ENCODE results near the gene SH3RF2.

DNA sequence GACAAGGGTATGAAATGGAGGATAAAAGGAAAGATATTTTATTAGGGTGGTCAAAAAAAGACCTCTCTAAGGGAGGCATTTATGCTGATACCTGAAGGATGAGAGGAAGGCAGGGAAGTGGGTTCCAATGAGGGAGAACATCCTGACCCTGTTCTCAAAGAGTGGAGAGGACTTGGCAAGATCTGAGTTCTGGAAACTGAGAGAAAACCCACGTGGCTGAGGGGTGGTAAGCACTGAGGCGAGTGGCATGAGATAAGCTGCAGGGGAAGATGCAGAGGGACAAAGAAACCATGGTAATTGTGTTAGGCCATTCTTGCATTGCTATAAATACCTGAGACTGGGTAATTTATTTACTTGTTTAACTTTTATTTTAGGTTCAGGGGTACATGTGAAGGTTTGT lies 16.8 kb downstream of the SH3RF2 start:
- TF ChIP-seq, protein P1, sequence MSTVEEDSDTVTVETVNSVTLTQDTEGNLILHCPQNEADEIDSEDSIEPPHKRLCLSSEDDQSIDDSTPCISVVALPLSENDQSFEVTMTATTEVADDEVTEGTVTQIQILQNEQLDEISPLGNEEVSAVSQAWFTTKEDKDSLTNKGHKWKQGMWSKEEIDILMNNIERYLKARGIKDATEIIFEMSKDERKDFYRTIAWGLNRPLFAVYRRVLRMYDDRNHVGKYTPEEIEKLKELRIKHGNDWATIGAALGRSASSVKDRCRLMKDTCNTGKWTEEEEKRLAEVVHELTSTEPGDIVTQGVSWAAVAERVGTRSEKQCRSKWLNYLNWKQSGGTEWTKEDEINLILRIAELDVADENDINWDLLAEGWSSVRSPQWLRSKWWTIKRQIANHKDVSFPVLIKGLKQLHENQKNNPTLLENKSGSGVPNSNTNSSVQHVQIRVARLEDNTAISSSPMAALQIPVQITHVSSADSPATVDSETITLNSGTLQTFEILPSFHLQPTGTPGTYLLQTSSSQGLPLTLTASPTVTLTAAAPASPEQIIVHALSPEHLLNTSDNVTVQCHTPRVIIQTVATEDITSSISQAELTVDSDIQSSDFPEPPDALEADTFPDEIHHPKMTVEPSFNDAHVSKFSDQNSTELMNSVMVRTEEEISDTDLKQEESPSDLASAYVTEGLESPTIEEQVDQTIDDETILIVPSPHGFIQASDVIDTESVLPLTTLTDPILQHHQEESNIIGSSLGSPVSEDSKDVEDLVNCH (CRISPR knock-in tag; IDR thresholded peaks at IDR 0.05): no peak
- TF ChIP-seq AGO2 (optimal IDR thresholded peaks at IDR 0.05; ENCODE audit: low read depth, low read length): no peak
- TF ChIP-seq, protein P2, sequence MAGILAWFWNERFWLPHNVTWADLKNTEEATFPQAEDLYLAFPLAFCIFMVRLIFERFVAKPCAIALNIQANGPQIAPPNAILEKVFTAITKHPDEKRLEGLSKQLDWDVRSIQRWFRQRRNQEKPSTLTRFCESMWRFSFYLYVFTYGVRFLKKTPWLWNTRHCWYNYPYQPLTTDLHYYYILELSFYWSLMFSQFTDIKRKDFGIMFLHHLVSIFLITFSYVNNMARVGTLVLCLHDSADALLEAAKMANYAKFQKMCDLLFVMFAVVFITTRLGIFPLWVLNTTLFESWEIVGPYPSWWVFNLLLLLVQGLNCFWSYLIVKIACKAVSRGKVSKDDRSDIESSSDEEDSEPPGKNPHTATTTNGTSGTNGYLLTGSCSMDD (CRISPR knock-in tag; IDR thresholded peaks at IDR 0.05): no peak
- TF ChIP-seq BRCA1 (CRISPR knock-in tag; IDR thresholded peaks at IDR 0.05): no peak
- TF ChIP-seq, protein P3, sequence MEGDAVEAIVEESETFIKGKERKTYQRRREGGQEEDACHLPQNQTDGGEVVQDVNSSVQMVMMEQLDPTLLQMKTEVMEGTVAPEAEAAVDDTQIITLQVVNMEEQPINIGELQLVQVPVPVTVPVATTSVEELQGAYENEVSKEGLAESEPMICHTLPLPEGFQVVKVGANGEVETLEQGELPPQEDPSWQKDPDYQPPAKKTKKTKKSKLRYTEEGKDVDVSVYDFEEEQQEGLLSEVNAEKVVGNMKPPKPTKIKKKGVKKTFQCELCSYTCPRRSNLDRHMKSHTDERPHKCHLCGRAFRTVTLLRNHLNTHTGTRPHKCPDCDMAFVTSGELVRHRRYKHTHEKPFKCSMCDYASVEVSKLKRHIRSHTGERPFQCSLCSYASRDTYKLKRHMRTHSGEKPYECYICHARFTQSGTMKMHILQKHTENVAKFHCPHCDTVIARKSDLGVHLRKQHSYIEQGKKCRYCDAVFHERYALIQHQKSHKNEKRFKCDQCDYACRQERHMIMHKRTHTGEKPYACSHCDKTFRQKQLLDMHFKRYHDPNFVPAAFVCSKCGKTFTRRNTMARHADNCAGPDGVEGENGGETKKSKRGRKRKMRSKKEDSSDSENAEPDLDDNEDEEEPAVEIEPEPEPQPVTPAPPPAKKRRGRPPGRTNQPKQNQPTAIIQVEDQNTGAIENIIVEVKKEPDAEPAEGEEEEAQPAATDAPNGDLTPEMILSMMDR (CRISPR knock-in tag; IDR thresholded peaks at IDR 0.05): no peak
- TF ChIP-seq POLR2AphosphoS2 (IDR thresholded peaks at IDR 0.05; ENCODE audit: low read depth, low read length): no peak
- no peak for TF ChIP-seq MZF1 (CRISPR knock-in tag; IDR thresholded peaks at IDR 0.05; ENCODE audit: borderline replicate concordance)
- no peak for TF ChIP-seq ZNF317 (CRISPR knock-in tag; IDR thresholded peaks at IDR 0.05)
- no peak for TF ChIP-seq ZSCAN30 (CRISPR knock-in tag; IDR thresholded peaks at IDR 0.05)
- TF ChIP-seq ZNF572 (CRISPR knock-in tag; IDR thresholded peaks at IDR 0.05): no peak
- no peak for TF ChIP-seq NFKB2 (CRISPR knock-in tag; IDR thresholded peaks at IDR 0.05; ENCODE audit: borderline replicate concordance)
